GM18868 (cell line): ENCODE data around the gene SAMD11.
"Not testable (repeated sequence)": the region's sequence is repeated elsewhere in the genome, so short reads cannot be mapped to it uniquely, and the experiment has no call there.

ENCODE experiments used
- ATAC-seq: cut with Tn5 transposase; IDR thresholded peaks from one replicate; pipeline ENCODE4 v1.9.1; 2021; ENCODE audit warnings: mild to moderate bottlenecking, moderate library complexity; ENCODE audit not compliant: unreplicated experiment

SAMD11 gene, protein sequence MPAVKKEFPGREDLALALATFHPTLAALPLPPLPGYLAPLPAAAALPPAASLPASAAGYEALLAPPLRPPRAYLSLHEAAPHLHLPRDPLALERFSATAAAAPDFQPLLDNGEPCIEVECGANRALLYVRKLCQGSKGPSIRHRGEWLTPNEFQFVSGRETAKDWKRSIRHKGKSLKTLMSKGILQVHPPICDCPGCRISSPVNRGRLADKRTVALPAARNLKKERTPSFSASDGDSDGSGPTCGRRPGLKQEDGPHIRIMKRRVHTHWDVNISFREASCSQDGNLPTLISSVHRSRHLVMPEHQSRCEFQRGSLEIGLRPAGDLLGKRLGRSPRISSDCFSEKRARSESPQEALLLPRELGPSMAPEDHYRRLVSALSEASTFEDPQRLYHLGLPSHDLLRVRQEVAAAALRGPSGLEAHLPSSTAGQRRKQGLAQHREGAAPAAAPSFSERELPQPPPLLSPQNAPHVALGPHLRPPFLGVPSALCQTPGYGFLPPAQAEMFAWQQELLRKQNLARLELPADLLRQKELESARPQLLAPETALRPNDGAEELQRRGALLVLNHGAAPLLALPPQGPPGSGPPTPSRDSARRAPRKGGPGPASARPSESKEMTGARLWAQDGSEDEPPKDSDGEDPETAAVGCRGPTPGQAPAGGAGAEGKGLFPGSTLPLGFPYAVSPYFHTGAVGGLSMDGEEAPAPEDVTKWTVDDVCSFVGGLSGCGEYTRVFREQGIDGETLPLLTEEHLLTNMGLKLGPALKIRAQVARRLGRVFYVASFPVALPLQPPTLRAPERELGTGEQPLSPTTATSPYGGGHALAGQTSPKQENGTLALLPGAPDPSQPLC

DNA sequence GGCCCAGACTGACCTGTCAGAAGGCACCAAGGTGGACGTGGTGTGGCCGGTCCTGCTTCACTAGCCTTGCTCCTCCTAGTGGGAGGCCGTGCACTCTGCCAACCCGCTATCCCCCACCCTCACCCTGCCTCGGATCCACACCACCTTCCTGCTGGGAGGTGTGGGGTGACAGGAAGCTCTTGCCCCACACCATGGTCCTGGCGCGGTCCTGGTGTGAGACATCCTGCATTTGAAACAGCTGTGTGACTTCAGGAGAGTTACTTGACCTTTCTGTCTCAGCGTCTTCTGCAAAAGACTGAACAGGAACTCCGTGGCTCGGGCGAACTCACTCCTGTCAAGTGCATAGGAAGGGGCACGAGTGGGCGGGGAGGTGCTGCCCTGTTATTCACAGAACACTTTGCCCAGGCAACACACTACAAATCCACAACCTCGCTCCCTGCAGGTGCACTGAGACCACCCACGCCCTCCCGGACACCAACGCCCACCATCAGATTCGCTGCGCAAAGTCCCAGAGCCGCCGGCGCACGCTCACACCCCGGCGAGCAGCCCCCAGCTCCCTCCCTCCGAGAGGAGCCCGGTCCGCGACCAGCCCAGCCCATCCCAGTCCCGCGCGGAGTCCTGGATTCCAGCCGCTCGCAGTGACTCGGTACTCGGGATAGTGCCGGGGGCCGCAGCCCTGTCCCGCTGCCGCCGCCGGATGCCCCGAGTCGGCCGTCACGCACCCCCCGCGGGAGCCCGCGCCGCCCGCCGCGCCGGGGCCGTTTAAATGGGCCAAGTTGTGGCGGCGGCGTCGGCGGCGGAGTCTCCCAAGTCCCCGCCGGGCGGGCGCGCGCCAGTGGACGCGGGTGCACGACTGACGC, at the start of gene SAMD11:
Gene SAMD11 (plus strand): TSS at position 793 of the 860 bp plus-strand sequence. CDS start 509 bp downstream, outside the sequence.
- no peak for ATAC-seq

DNA sequence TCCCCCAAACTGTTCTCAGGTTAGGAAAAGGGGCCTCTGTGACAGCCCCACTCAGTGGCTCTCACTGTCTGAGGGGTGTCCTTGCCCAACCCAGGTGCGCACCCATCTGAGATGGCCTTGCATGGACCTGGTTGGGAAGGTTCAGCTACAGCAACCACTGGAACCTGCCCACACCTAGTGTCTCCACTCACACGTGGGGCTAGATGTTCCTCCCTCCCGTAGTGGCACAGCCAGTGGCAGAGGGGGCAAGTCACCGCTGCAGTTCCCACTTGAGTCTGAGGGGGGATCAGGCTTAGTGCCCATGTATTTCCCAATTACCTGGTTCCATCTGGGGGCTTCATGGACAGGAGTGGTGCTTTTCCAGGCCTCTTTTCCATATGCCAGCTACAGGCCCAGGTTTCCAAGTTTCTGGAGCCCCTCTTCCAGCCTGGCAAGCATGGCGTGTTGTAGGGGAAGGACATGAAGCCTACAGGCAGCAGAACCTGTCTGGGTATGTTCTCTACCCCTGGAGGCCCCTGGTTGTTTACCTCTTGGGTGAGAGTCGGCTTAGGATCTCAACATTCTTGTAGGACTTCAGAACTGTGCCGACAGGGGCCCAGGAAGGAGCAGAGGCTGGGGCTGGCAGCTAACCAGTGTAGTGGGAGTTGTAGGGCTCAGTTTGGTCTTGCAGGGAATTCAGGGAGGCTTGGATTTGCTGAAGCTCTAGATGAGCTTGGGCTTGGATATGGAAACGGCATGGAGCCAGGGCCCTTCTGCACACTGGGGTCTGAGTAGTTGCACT, 47.1 kb upstream of the SAMD11 start:
- not testable (repeated sequence) for ATAC-seq

DNA sequence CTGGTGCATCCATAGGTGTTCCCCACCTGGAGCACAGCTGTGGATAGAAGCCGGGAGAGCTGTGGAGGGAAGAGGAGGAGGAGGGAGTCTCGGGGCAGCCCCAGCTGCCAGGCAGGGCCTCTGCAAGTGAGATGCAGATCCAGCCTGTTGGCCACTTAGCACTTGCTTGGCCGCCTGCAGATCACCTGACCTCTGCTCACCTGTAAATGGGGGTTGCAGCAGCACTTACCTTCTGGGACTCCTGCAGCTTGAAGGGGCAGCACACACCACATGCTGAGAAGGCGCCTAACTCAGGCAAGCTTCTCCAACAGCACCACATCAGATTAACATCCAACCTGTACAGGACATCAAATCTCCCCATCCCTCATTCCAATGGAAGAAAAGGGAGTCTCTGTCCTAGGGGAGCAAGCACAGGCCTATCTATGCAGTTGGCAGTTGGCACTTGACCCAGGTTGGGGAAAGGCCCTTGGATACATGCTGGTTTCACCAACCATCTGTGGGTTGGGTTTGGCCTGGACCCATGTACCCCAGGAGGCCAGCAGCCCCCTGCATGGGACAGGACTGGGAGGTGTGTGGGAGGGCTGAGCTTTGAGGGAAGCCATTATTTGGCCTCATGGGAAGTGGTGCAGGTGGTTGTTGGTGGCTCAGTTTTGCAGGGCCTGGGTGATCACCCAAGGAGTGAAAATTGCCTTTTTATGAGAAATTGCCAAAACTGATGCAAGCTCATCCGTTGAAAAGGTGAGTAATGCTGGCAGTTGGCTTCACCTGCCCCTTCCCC, 46.3 kb upstream of the SAMD11 start:
- ATAC-seq, result not testable (repeated sequence)

DNA sequence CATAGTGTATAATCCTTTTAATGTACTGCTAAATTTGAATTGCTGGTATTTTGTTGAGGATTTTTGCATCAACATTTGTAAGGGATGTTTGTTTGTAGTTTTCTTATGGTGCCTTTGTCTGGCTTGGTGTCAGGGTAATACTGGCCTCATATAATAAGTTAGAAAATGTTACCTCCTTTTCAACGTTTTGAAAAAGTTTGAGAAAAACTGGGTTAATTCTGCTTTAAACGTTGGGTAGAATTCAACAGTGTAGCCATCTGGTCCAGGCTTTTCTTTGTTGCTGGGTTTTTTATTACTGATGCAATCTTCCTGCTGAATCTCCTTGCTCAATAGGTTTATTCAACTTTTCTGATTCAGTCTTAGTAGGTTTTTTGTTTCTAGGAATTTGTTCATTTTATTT, 43.2 kb upstream of the SAMD11 start:
- not testable (repeated sequence) for ATAC-seq

DNA sequence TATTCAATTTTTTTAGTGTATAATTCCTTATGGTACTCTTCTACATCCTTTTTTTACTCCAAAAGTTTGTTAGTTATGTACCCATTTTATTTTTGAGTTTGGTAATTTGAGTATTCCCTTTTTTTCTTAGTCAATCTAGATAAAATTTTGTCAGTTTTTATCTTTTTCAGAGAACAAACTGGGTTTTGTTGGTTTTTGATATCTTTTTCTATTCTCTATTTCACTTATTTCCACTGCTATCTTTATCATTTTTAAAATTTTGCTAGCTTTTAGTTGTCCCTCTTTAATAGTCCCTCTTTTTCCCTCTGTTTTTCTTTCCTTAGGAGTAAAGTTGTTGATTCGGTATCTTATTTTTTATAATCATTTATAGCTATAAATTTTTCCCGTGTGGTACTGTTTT, 42.8 kb upstream of the SAMD11 start:
- not testable (repeated sequence) for ATAC-seq

DNA sequence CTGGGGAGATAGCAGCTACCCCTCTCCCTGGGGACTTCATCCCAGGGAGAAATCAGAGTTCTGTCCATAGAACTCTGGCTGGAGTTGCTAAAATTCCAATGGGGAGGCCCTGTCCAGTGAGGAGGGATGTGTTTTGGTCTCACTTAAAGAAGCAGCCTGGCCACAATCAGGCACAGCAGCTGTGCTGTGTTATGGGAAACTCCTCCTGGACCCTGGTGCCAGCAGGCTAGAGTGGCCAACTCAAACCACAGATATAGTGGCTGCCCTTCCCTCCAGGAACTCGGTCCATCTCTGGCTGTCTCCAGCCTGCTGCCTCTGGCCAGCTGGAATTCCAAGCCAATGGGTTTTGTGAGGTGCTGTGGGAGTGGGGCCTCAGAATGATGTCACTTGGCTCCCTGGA, 37.4 kb upstream of the SAMD11 start:
- ATAC-seq, result no peak

DNA sequence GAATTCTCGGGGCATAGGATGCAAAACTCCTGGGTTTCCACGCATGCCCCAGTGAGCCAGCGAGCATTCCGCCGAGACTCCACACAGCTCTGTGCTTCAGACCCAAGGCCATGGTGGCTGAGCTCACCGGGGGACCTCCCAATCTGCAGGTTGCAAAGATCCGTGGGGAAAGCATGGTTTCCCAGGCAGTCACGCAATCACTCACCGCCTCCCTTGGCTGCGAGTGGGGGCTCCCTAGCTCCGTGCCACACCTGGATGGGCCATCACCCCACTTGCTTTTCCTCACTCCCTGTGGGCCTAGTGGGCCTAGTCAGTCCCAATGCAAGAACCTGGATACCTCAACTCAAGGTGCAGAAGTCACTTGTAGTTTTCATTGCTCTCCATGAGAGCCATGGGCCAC, 37.0 kb upstream of the SAMD11 start:
- no peak for ATAC-seq

DNA sequence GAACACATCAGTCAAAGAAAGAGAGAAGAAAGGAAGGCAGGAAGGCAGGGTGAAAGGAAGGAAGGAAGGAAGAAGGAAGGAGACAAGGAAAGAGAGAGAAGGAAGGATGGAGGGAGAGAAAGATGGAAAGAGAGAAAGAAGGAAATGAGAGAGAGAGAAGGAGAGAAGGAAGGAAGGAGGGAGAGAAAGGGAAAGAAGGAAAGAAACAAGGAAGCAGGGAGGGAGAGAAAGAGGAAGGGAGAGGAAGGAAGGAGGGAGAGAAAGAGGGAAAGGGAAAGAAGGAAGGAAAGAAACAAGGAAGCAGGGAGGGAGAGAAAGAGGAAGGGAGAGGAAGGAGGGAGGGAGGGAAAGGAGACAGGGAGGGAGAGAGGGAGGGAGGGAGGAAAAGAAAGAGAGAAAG, 35.4 kb upstream of the SAMD11 start:
- no peak for ATAC-seq

DNA sequence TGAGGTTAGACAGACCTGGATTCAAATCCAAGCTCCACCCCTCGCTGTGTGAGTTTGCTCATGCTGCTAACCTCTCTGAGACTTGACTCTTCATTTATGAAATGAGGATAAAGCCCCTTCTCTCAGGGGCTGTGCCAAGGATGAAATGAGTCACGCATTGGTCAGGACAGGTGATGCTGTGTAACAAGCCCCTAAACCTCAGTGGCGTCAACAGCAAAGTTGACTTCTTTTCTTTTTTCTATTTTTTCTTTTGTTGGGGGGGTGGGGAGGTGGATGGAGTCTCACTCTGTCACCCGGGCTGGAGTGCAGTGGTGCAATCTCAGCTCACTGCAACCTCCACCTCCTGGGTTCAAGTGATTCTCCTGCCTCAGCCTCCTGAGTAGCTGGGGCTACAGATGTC, 33.9 kb upstream of the SAMD11 start:
- ATAC-seq, result not testable (repeated sequence)

DNA sequence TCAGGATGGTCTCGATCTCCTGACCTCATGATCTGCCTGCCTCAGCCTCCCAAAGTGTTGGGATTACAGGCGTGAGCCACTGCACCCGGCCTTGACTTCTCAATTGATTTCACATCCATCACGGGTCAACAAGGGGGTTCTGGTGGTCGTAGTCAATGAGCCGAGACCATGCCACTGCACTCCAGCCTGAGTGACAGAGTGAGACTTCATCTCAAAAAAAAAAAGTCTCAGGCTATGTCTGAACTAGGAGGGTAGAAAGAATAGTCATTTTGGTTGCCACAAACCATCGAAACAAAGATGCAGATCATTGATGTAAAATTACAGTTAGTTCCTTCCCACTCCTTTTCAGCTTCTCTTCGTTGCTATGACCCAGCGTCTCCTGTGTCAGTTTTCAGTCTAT, 33.5 kb upstream of the SAMD11 start:
- ATAC-seq, result not testable (repeated sequence)

DNA sequence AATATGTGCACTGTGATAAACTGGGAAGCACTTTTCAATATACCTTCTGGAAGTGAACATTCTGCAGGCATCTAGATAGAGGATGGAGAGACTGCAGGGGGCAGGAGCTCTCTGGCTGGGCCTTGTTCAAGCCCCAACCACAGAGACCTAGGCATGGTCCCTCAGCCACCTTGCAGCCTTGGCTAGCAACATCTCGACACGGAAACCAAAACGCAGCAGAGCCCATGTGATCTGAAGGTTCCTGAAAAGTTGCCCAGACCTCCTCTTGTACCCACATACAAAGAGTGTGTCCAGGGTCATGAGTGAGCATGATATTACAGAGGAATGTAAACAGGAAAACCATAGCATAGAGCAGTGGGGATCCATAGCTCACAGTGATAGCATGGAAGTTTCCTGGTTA, 33.1 kb upstream of the SAMD11 start:
- ATAC-seq, result no peak

DNA sequence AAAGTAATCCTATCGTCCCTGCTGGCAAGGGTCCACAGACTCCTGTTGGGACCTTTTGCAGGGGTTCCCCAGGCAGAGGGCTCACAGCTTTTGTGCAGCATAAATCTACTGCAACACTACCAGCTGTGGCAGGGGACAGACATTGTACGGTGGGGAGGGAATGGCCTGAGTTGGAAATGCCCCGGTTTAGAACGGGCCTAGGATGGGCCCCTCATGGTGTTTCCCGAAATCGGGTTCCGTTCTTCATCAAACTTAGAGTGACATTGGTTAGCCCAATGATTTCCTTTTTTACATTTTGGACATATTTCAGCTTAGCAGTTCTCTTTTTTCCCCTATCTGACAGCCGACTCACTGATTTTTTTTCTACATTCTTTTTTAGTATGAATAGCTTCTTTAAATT, 26.5 kb upstream of the SAMD11 start:
- no peak for ATAC-seq

DNA sequence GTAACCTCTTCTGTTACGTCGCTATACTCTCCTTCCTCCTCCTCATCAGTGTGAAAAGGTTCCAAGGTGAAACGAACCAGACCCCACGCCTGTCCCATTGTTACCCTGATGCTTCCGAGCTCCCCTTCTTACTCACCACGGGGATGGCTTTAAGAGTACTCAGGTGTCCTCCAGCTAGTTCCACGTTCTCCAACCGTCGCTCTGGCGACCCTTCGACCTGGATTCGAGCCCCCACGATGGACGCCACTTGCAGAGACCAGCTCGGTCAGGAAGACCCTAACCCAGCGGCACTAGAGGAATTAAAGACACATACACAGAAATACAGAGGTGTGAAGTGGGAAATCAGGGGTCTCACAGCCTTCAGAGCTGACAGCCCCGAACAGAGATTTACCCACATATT, 25.8 kb upstream of the SAMD11 start:
- ATAC-seq, result not testable (repeated sequence)

DNA sequence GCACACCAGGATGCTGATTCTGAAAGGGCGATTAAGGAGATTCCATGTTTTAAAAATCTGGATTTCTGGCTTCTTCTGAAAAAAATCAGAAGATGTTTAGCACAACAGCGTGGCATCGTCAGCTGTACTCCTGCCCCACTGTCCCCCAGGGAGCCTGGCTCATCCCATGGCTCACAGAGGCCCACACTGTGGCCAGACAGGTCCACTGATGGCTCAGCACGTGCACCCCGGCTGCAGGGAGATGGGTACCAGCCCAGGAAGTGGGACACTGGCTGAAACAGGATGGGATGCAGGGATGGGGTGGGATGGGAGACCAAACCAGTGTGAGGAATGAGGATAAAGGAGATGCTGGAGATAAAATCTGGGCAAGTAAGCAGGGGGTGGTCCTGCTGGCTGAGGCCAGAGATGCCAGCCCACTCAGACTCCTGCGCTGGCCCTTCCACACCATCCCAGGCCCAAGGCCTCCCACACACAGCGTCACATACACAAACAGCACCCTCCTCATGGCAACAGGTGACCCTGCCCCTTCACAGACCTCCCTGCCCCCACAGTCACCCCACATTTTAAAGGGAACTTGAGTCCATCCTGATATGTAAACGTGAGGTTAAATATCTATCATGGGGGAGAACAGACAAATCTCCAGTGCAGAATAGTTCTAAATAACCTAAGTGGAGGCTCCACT, 23.9 kb upstream of the SAMD11 start:
- no peak for ATAC-seq

DNA sequence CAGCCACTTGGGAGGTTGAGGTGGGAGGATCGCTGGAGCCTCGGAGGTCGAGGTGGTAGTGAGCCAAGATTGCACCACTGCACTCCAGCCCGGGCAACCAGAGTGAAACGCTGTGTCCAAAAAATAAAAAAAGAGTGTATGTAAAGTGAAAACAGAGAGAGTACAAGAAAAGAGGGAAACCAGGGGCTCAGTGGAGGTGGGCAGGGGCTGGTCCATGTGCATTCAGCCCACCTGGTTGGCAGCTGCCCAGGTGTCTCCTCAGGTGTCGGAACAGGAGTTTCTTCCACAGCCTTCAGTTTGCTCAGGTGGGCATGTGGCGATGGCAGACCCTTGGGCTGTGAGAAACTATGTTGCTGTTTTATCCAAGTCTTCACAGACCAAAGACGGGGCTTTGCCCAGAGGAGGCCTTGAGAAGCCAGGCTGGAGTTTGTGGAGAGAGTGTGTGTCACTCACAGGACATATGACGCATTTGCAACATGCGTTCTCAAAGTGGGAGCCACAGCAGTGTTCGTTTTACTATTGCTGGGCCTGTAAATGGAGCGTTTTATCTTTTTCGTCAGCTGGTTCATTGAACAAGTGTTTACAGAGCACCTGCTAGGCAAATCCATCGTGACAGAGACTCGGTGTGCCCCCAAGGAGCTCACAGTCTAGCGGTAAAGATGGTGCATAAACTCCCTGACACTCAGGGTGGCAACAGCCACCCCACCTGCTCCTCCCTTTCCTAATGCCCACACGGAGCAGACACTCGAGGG, 22.4 kb upstream of the SAMD11 start:
- no peak for ATAC-seq

DNA sequence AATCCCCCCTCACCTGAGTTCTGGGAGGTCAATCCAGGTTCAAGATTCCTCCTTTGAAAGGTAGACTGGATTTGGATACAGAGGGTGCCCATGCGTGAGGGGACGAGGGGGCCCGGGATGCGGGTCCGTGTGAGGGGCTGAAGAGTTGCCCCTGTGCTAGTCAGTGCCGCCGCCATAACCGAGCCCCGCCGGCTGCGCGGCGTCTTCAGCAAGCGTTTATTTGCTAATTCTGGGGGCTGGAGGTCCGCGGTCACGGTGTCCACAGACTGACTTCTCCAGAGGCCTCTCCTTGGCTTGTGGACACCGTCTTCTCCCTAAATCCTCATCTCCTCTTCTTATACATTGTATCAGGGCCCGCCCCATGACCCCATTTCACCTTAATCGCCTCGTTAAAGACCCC, 20.9 kb upstream of the SAMD11 start:
- ATAC-seq, result no peak

DNA sequence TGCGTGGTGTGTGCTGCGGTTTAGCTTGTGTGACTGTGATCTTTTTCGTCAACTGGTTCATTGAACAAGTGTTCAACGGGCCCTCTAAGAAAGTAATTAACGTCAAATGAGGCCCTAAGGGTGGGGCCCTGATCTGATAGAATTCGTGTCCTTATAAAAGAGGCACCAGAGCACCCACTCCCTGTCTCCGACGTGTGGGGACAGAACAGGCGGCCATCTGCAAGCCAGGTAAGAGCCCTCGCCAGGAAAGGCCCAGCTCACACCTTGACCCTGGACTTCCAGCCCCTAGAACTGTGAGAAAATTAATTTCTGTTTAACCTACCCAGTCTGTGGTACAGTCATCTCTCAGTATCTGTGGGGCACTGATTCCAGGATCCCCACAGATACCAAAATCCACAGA, 20.4 kb upstream of the SAMD11 start:
- no peak for ATAC-seq

DNA sequence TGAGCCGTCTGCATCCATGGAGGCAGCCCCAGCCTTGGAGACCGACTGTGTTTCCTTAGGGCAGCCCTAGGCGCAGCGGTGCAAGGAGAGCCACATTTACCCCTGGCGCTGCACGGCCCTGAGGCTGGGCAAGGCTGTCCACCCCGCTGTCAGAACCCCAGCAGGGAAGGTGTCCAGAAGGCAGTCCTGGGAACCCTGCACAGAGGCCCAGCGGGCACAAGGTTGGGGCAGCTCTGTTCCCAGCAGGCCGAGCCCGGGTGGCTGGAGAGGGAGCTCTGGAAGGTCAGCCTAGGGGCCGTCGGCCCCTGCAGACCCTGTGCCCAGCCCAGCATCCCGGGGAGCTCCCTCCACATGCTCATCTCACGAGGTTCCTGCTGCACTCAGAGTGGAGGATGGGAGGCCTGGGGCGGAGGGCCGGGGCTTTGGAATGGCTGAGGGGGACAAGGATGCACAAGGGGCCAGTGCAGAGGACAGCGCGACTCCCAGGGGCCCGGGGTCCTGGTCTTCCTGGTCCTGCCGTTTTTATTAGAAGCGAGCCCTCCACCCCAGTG, 19.9 kb upstream of the SAMD11 start:
- no peak for ATAC-seq
